ENCODE measurements around the gene TM7SF2. TPM values are rescaled to one million over a fixed set of nuclear protein-coding genes. Genes with fewer than 3 reads are reported as not detected.

TM7SF2 gene
- total and polyA plus RNA-seq, 3 donors from 2014 or later, result 36.4 to 49.6 (median 42.0) TPM

DNA sequence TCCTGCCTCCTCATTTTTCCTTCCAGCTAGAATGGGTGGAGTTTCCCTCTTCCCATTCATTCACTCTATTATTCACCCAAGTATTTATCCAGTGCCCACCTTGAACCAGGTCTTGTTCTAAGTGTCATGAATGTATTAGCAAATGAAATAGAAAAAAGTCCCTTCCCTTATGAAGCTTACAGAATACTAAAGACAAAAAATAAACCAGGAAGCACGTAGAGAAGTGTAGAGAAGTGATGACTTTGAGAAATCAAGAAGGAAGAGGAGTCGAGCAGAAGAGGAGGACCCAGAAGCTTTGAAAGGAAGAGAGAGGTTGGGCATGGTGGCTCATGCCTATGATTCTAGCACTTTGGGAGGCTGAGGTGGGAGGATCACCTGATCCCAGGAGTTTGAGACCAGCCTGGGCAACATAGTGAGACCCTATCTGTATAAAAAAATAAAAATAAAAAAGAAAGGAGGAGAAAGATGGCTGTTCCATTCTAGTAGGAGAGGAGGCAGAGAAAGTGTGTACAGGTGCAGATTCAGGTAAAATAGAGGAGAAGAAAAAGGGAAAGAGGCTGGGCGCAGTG, 39.7 kb downstream of the TM7SF2 start:
- Histone ChIP-seq H3K9me3 (no peaks in the 10 kb centered on the region), H3K27me3 (no peaks in the 10 kb centered on the region), H3K4me3 (no peak overlapping the region), H3K36me3 (ENCODE audit: low read depth, missing control alignments) (no peaks in the 10 kb centered on the region), H3K4me1 (peaks cover 9% of the 10 kb centered on the region), H3K27ac (peak overlapping the region in 1 of 2 donors; percentile 61)
- DNase-seq, result no peak
- intact Hi-C loops (cut with DNase I; ENCODE audit: low total_unique reads), result no loop called here
- no peak for TF ChIP-seq POLR2A (IDR thresholded peaks at IDR 0.05)
- TF ChIP-seq, protein P1, sequence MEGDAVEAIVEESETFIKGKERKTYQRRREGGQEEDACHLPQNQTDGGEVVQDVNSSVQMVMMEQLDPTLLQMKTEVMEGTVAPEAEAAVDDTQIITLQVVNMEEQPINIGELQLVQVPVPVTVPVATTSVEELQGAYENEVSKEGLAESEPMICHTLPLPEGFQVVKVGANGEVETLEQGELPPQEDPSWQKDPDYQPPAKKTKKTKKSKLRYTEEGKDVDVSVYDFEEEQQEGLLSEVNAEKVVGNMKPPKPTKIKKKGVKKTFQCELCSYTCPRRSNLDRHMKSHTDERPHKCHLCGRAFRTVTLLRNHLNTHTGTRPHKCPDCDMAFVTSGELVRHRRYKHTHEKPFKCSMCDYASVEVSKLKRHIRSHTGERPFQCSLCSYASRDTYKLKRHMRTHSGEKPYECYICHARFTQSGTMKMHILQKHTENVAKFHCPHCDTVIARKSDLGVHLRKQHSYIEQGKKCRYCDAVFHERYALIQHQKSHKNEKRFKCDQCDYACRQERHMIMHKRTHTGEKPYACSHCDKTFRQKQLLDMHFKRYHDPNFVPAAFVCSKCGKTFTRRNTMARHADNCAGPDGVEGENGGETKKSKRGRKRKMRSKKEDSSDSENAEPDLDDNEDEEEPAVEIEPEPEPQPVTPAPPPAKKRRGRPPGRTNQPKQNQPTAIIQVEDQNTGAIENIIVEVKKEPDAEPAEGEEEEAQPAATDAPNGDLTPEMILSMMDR (IDR thresholded peaks at IDR 0.05), result no peak
- whole genome bisulfite sequencing, 2 donors, result 75 to 81% methylated on average over 3 of the region's 3 CpGs

- 61 to 74% methylated on average over 2 of the region's 2 CpGs for WGBS, 2 donors
- TF ChIP-seq, protein P1 (IDR thresholded peaks at IDR 0.05), result no peak
- no peak for TF ChIP-seq POLR2A (IDR thresholded peaks at IDR 0.05)
- Histone ChIP-seq H3K4me1 (peaks cover 6% of the 10 kb centered on the region), H3K27ac (no peak overlapping the region), H3K9me3 (no peaks in the 10 kb centered on the region), H3K36me3 (ENCODE audit: low read depth, missing control alignments) (no peaks in the 10 kb centered on the region), H3K4me3 (no peak overlapping the region), H3K27me3 (no peaks in the 10 kb centered on the region)
- intact Hi-C loops (cut with DNase I; ENCODE audit: low total_unique reads), result no loop called here
- DNase-seq, result no peak
Measured at GRCh38 chr11:65152122-65152521, 40.5 kb downstream of the TM7SF2 start.

DNA sequence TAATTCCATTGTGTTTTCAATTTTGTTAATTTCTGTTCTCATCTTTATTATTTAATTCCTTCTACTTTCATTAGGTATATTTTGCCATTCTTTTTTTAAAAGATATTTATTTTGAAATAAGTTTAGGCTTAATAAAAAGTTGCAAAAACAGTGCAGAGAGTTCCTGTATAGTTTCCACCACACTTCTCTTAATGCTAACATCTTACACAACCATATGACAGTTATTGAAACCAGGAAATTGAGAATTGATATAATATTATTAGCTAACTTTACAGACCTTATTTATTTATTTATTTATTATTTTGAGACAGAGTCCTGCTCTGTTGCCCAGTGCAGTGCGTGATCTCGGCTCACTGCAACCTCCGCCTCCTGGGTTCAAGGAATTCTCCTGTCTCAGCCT, 44.6 kb downstream of the TM7SF2 start:
- H3K27ac ChIP-seq, result no peak overlapping the region
- no peak overlapping the region for H3K4me3 ChIP-seq
- H3K36me3 ChIP-seq (ENCODE audit: low read depth, missing control alignments), result no peaks in the 10 kb centered on the region
- TF ChIP-seq, protein P1 (IDR thresholded peaks at IDR 0.05), result no peak
- TF ChIP-seq POLR2A (IDR thresholded peaks at IDR 0.05), result no peak
- no peaks in the 10 kb centered on the region for H3K9me3 ChIP-seq
- H3K4me1 ChIP-seq, result no peaks in the 10 kb centered on the region
- 95 to 97% methylated on average over 3 of the region's 3 CpGs for WGBS, 2 donors
- no peaks in the 10 kb centered on the region for H3K27me3 ChIP-seq
- DNase-seq, result no peak
- intact Hi-C loops (cut with DNase I; ENCODE audit: low total_unique reads), result no loop called here

DNA sequence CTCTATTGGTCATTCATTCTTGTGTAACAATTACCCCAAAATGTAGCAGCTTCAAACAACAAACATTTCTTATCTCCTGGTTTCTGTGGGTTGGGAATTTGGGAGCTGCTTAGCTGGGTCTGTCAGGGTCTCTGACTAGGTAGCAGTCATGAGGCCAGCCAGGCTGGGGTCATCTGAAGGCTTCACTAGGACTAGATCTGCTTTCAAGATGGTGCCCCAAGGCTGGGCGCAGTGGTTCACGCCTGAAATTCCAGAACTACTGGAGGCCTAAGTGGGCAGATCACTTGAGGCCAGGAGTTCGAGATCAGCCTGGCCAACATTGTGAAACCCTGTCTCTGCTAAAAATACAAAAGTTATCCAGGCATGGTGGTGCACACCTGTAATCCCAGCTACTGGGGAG, 45.3 kb downstream of the TM7SF2 start:
- WGBS, 2 donors, result 95 to 96% methylated on average over 3 of the region's 3 CpGs
- TF ChIP-seq POLR2A (IDR thresholded peaks at IDR 0.05), result no peak
- TF ChIP-seq, protein P1 (IDR thresholded peaks at IDR 0.05), result no peak
- DNase-seq, result no peak

DNA sequence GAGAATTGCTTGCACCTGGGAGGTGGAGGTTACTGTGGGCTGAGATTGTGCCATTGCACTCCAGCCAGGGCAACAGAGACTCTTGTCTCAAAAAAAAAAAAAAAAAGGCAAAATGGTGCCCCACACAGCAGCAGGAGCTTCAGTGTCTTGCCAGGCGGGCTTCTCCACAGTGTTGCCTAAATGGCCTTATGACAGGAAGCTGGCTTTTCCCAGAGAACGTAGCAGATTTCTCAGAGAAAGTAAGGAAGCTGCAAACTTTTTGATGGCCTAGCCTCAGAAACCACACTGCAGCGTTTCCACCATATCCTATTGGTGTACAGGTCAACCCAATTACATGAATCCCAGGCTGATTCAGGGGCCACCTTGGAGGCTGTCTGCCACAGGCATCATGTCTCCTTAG, 45.7 kb downstream of the TM7SF2 start:
- intact Hi-C loops (cut with DNase I; ENCODE audit: low total_unique reads), result no loop called here
- no peaks in the 10 kb centered on the region for H3K4me1 ChIP-seq
- no peak overlapping the region for H3K27ac ChIP-seq
- H3K4me3 ChIP-seq, result no peak overlapping the region
- no peaks in the 10 kb centered on the region for H3K9me3 ChIP-seq
- DNase-seq, result no peak
- no peaks in the 10 kb centered on the region for H3K27me3 ChIP-seq
- H3K36me3 ChIP-seq (ENCODE audit: low read depth, missing control alignments), result no peaks in the 10 kb centered on the region
- no peak for TF ChIP-seq POLR2A (IDR thresholded peaks at IDR 0.05)
- TF ChIP-seq, protein P1 (IDR thresholded peaks at IDR 0.05), result no peak
- WGBS, 2 donors, result 80 to 85% methylated on average over 3 of the region's 3 CpGs

More for the DNA sequence above, 45.3 kb downstream of the TM7SF2 start:
- no peaks in the 10 kb centered on the region for H3K27me3 ChIP-seq
- no peak overlapping the region for H3K4me3 ChIP-seq
- H3K9me3 ChIP-seq, result no peaks in the 10 kb centered on the region
- H3K4me1 ChIP-seq, result no peaks in the 10 kb centered on the region
- intact Hi-C loops (cut with DNase I; ENCODE audit: low total_unique reads), result no loop called here
- no peak overlapping the region for H3K27ac ChIP-seq
- no peaks in the 10 kb centered on the region for H3K36me3 ChIP-seq (ENCODE audit: low read depth, missing control alignments)
